ENCODE measurements around the gene ITIH2. TPM values are rescaled to one million over a fixed set of nuclear protein-coding genes. Genes with fewer than 3 reads are reported as not detected.
A peak's percentile ranks its signal among the peaks of the same experiment; 100 is the strongest.
"Not testable (repeated sequence)": the region's sequence is repeated elsewhere in the genome, so short reads cannot be mapped to it uniquely, and the experiment has no call there.

The ITIH2 gene
- total and polyA plus RNA-seq, 8 donors: 0.05 to 3.3 TPM; not detected in 6

- no peak for DNase-seq
- Histone ChIP-seq H3K4me3 (no peak overlapping the region), H3K36me3 (no peaks in the 10 kb centered on the region), H3K4me1 (no peaks in the 10 kb centered on the region), H3K9me3 (no peaks in the 10 kb centered on the region), H3K27me3 (no peaks in the 10 kb centered on the region), H3K27ac (no peak overlapping the region)
- WGBS, 5 donors: 88 to 94% (median 90%) methylated on average over 18 of the region's 18 CpGs
- TF ChIP-seq POLR2A (IDR thresholded peaks at IDR 0.05) (no peak), CTCF (IDR thresholded peaks at IDR 0.05) (no peak), EP300 (IDR thresholded peaks at IDR 0.05) (no peak), POLR2AphosphoS5 (IDR thresholded peaks at IDR 0.05) (no peak)
- intact Hi-C loops (cut with DNase I; ENCODE audit: low total_unique reads): no loop called here
Observed at GRCh38 chr10:7722927-7723529, 19.9 kb downstream of the ITIH2 start.

GRCh38 chr10:7734821-7735220 is 31.7 kb downstream of the ITIH2 start:
- Histone ChIP-seq H3K27ac (no peak overlapping the region), H3K36me3 (no peaks in the 10 kb centered on the region), H3K4me1 (no peaks in the 10 kb centered on the region), H3K4me3 (no peak overlapping the region), H3K27me3 (peaks cover 0 to 17% (median 0%) of the 10 kb centered on the region in 3 donors), H3K9me3 (no peaks in the 10 kb centered on the region)
- WGBS, 5 donors: 84 to 94% (median 90%) methylated on average over 8 to 13 of the region's 13 CpGs
- DNase-seq: no peak
- no peak for TF ChIP-seq POLR2A (IDR thresholded peaks at IDR 0.05)
- TF ChIP-seq POLR2AphosphoS5 (IDR thresholded peaks at IDR 0.05): no peak
- no peak for TF ChIP-seq CTCF (IDR thresholded peaks at IDR 0.05)
- no peak for TF ChIP-seq EP300 (IDR thresholded peaks at IDR 0.05)
- intact Hi-C loops (cut with DNase I; ENCODE audit: low total_unique reads): no loop called here

GRCh38 chr10:7738536-7739407 is 35.7 kb downstream of the ITIH2 start:
- H3K4me3 ChIP-seq: no peak overlapping the region
- intact Hi-C loops (cut with DNase I; ENCODE audit: low total_unique reads): no loop called here
- peak in 1 of 2 donors; percentile 8 for DNase-seq
- H3K4me1 ChIP-seq: no peaks in the 10 kb centered on the region
- 70 to 79% (median 72%) methylated on average over 20 of the region's 20 CpGs for WGBS, 5 donors
- H3K27me3 ChIP-seq: peaks cover 0 to 17% (median 0%) of the 10 kb centered on the region in 3 donors
- H3K27ac ChIP-seq: no peak overlapping the region
- H3K9me3 ChIP-seq: no peaks in the 10 kb centered on the region
- no peaks in the 10 kb centered on the region for H3K36me3 ChIP-seq
- TF ChIP-seq POLR2A (IDR thresholded peaks at IDR 0.05): no peak
- TF ChIP-seq POLR2AphosphoS5 (IDR thresholded peaks at IDR 0.05): no peak
- no peak for TF ChIP-seq CTCF (IDR thresholded peaks at IDR 0.05)
- TF ChIP-seq EP300 (IDR thresholded peaks at IDR 0.05): no peak

GRCh38 chr10:7744307-7744706 is 41.2 kb downstream of the ITIH2 start:
- Histone ChIP-seq H3K4me1 (no peaks in the 10 kb centered on the region), H3K36me3 (no peaks in the 10 kb centered on the region), H3K4me3 (no peak overlapping the region), H3K27ac (no peak overlapping the region), H3K9me3 (no peaks in the 10 kb centered on the region), H3K27me3 (no peaks in the 10 kb centered on the region)
- intact Hi-C loops (cut with DNase I; ENCODE audit: low total_unique reads): no loop called here
- TF ChIP-seq EP300 (IDR thresholded peaks at IDR 0.05) (no peak), POLR2AphosphoS5 (IDR thresholded peaks at IDR 0.05) (no peak), POLR2A (IDR thresholded peaks at IDR 0.05) (no peak), CTCF (IDR thresholded peaks at IDR 0.05) (no peak)
- no peak for DNase-seq
- WGBS, 5 donors: 79 to 88% (median 85%) methylated on average over 8 of the region's 8 CpGs

GRCh38 chr10:7748637-7749036 is 45.5 kb downstream of the ITIH2 start:
- H3K9me3 ChIP-seq; H3K27ac ChIP-seq; intact Hi-C loops (cut with DNase I; ENCODE audit: low total_unique reads); DNase-seq; H3K4me1 ChIP-seq; H3K4me3 ChIP-seq; H3K27me3 ChIP-seq: not testable (repeated sequence)
- 88 to 94% (median 90%) methylated on average over 7 of the region's 7 CpGs for WGBS, 5 donors
- H3K36me3 ChIP-seq: peaks cover 13 to 39% (median 35%) of the 10 kb centered on the region in 4 donors

Data from stomach (tissue), 9 donors.